HG02588 (cell line): Measurements from ENCODE around the gene TCEAL8.

Experiments used
- ATAC-seq: cut with Tn5 transposase; IDR thresholded peaks from one replicate; pipeline ENCODE4 v1.9.1; 2021; ENCODE audit warnings: mild to moderate bottlenecking, moderate library complexity; ENCODE audit not compliant: unreplicated experiment

The TCEAL8 gene

GRCh38 chrX:103215425-103215991, 39.4 kb downstream of the TCEAL8 start:
- ATAC-seq = peak; percentile 17

- ATAC-seq = peak; percentile 91
These were observed 40.0 kb downstream of the TCEAL8 start, which contains the start of gene BEX4 for GRCh38 chrX:103214870-103215424. Gene BEX4, plus strand, starts transcription at chrX:103215108. Its CDS starts 1,046 bp downstream, at chrX:103216154.

GRCh38 chrX:103212749-103213457, 42.1 kb downstream of the TCEAL8 start:
- no peak for ATAC-seq

- no peak for ATAC-seq
These were observed 43.8 kb downstream of the TCEAL8 start for GRCh38 chrX:103211012-103211715.

- ATAC-seq = no peak
These were observed 44.9 kb downstream of the TCEAL8 start for GRCh38 chrX:103210056-103210455.
